ACHN (cell line): Measurements from ENCODE around the gene MFSD12.
"Not testable (repeated sequence)": the region's sequence is repeated elsewhere in the genome, so short reads cannot be mapped to it uniquely, and the experiment has no call there.

Experiments used
- DNase-seq: peaks from one replicate; pipeline ENCODE4 v3.0.0-alpha.2; 2015
- in situ Hi-C: cut with HindIII; loops from 2 replicates; pipeline ENCODE4 v1.10.0; 2017; ENCODE audit warnings: low sequenced_read_pairs, low pct_ligation_motif_present, low pct_unique_long_range_greater_than_20kb

MFSD12 gene

DNA sequence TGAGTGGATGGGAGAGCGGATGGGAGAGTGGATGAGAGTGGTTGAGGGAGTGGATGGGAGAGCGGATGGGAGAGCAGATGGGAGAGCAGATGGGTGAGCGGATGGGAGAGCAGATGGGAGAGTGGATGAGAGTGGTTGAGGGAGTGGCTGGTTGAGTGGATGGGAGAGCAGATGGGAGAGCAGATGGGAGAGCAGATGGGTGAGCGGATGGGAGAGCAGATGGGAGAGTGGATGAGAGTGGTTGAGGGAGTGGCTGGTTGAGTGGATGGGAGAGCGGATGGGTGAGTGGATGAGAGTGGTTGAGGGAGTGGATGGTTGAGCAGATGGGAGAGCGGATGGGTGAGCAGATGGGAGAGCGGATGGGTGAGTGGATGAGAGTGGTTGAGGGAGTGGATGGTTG, 28.1 kb downstream of the MFSD12 start:
- DNase-seq, in situ Hi-C loops: not testable (repeated sequence)

DNA sequence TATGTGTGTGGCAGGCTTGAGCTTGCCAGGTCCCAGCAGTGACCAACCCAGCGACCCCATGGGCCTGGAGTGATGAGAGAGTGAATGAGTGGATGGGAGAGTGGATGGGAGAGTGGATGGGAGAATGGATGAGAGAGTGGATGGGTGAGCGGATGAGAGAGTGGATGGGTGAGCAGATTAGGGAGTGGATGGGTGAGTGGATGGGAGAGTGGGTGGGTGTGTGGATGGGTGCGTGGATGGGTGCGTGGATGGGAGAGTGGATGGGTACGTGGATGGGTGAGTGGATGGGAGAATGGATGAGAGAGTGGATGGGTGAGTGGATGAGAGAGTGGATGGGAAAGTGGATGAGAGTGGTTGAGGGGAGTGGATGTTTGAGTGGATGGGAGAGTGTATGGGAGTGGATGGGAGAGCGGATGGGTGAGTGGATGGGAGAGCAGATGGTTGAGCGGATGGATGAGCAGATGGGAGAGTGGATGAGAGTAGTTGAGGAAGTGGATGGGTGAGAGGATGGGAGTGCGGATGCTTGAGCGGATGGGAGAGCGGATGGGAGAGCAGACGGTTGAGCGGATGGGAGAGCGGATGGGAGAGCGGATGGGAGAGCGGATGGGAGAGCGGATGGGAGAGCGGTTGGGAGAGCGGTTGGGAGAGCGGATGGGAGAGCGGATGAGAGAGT, 28.7 kb downstream of the MFSD12 start:
- in situ Hi-C loops = no loop called here
- DNase-seq = no peak

DNA sequence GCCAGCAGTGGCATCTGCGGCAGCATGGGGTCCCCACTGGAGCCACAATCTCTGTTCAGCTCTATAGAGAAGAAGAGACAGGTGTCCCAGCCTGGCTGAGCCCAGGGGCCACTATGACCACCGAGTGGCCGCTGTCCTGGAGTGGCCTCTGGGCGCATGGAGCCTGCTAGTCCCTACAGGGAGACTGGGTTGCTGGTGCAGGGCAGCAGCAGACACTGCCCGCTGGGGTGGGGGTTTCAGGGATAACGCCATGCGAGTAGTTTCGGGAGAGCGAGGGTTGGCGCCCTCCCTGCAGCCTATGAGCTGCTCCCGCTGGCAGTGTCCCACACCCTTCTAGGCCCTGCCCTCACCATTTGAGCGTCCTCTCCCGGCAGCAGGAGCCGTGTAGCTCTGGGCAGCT, 29.3 kb downstream of the MFSD12 start:
- in situ Hi-C loops = no loop called here
- no peak for DNase-seq

GRCh38 chr19:3527238-3527910, 30.0 kb downstream of the MFSD12 start:
- no peak for DNase-seq
- in situ Hi-C loops = no loop called here

- DNase-seq = no peak
- in situ Hi-C loops = no loop called here
Measured at GRCh38 chr19:3526507-3527237, 30.7 kb downstream of the MFSD12 start.

DNA sequence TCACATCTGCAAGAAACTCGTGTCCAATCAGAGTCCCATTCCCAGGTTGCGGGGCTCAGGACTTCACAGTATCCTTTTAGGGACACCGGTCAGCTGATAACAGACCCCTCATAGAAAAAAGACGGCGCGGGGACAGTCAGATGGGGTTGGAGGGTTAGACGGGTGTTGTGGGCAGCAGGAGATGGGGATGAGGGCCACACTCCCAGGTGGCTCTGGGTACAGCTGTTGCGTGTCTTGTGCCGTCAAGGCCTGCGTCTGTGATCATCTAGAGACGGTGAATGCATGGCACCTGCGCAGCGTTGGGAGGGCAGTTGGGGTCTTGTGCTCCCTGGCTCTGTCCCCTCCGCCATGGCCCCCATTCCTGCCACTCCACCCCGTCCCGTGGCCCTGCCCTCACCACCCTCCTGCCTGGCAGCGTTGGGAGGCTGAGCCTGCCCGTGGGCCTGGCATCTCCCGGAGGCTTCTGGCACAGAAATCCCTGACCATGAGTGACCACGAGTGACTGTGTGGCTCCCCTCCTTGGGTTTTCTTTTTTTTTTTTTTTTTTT, 32.4 kb downstream of the MFSD12 start:
- in situ Hi-C loops = no loop called here
- no peak for DNase-seq

GRCh38 chr19:3524078-3524842, 33.1 kb downstream of the MFSD12 start:
- DNase-seq = no peak
- in situ Hi-C loops = no loop called here

- DNase-seq = no peak
- in situ Hi-C loops = no loop called here
Measured at GRCh38 chr19:3523361-3524077, 33.9 kb downstream of the MFSD12 start.

DNA sequence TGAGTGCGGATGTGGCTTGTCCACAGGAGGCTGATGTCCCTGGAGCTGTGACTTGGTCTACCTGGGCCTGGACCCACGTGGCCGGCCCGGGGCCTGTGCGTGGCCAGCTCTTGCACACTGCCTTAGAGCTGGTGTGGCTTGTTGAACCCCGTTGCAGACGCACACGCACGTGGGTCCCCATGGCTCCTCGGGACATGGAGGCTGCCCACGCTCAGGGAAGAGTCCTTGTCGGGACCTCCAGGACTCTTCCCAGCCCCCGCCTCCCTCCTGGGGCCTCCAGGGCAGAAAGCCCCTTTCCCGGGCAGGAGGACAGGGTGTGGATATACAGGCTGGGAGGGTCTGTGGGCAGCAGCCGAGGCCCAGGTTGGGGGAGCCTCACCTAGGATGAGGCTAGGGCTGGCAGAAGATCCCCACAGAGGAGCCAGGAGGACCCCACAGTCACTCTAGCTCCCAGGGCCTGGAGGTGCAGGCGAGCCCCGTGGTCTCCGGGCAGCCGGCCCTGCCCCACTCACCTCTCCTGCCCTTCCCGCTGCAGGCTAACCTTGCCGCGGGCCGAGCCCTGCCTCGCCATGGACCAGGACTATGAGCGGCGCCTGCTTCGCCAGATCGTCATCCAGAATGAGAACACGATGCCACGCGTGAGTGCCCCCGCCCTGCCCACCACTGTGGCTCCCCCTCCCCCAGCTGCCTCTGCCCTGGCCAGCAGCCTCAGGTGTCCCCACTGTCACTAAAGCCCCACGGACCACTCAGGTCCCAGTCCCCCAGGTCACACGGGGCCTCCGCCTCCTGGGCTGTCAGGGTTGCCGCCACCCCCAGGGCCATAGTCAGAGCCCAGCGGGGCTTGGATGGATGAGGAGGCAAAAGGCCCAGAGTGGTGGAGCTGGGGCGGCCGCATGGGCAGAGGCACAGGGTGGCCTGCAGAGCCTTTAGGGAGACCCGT, 34.7 kb downstream of the MFSD12 start:
- in situ Hi-C loops = no loop called here
- DNase-seq = no peak

DNA sequence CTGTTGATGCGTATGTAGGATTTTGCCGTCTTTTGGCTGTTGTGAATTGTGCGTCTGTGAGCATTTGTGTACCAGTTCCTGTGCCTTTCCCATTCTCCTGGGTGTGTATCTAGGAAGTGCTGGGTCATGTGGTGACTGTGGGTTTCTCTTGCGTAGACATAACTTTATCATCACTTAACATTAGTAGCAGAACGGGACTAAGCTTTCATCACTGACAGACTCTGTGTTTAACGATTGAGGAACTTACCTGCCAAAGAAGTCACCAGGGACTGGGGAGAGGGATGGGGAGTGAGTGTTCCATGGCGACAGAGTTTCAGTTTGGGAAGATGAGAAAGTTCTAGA, 36.3 kb downstream of the MFSD12 start:
- no peak for DNase-seq
- in situ Hi-C loops = no loop called here

- DNase-seq = no peak
- in situ Hi-C loops = no loop called here
Measured at GRCh38 chr19:3520166-3521103, 37.0 kb downstream of the MFSD12 start.

GRCh38 chr19:3519126-3519525, 38.3 kb downstream of the MFSD12 start:
- in situ Hi-C loops = no loop called here
- DNase-seq = no peak

DNA sequence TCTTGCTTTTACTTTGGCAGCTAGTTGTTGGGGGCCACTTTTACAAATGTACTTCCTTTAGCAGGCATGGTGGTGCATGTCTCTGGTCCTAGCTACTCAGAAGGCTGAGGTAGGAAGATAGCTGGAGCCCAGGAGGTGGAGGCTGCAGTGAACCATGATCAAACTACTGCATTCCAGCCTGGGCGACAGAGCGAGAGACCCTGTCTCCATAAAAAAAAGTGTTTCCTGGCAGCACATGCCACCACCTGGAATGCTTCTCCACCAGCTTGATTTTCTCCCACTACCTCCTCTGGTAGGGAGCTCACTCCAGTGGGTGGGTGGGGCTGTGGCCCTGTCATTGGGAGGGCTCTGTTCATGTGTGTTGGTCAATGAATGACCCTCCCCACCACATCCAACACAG, 38.7 kb downstream of the MFSD12 start:
- peak; percentile 18 for DNase-seq
- in situ Hi-C loops = no loop called here

DNA sequence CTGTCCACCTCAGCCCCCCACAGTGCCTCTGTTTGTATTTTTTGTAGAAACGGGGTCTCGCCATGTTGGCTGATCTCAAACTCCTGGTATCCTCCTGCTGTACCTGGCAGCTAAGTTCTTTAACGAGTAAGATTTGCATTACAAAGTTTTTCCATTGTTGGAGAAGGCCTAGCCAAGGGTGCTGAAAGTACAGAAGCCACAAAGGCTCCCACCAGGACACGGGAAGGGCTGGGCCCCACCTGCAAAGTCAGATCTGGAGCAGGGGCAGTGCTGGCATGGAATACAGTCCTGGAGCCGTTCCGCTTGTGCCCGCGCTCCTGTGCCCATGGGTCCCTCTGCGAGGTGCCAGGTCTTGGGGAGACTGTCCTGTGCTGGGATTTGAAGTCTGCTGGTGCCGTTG, 39.1 kb downstream of the MFSD12 start:
- in situ Hi-C loops = no loop called here
- DNase-seq = no peak

- in situ Hi-C loops = no loop called here
Measured at GRCh38 chr19:3517638-3518037, 39.7 kb downstream of the MFSD12 start.

DNA sequence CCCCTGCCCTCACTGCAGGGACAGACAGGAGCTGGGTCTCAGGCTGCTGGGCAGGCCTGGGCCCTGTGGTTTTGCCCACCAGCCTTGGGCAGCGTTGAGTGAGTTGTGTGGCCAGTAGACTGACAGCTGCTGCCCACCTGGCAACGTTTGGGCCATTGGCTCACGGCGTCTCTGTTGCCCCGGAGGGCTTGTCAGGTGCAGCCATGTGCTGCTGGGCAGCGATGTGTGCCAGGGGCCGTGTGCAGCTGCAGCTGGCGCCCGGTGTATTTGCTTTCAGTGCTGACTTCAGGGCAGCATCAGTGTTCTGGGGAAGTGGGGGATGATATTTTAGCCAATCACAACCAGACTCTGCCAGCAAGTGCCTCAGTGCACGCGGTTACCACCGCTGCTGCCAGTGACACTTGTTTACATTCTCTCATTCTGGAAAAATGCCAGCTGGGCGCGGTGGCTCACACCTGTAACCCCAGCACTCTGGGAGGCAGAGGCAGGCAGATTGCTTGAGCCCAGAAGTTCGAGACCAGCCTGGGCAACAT, 40.6 kb downstream of the MFSD12 start:
- in situ Hi-C loops = no loop called here
- DNase-seq = no peak

More at GRCh38 chr19:3517638-3518037, 39.7 kb downstream of the MFSD12 start:
- no peak for DNase-seq
